Upper lobe of left lung (tissue), 6 donors: ENCODE results near the gene GSTO2. TPM values are rescaled to one million over a fixed set of nuclear protein-coding genes. Genes with fewer than 3 reads are reported as not detected.

Experiments
- ATAC-seq, 2 donors: fragments of 200-7000 bp; cut with Tn5 transposase; one replicate each; pipeline ENCODE4 v1.9.1; 2022; ENCODE audit warnings: mild to moderate bottlenecking in 2 of 2, moderate library complexity in 2 of 2; ENCODE audit not compliant: low FRiP score in 2 of 2
- DNase-seq, 2 donors: peaks; one replicate each; pipeline ENCODE4 v3.0.0-alpha.2; 2019 to 2020
- H3K27ac ChIP-seq, 4 donors: fragments of 200-600 bp; sonication (generic); one replicate each; pipeline ENCODE4 v1.5.1; 2016 to 2019
- H3K27me3 ChIP-seq, 4 donors: fragments of 200-600 bp; sonication (generic); one replicate each; pipeline ENCODE4 v1.5.1; 2017 to 2019
- H3K36me3 ChIP-seq, 4 donors: fragments of 200-600 bp; sonication (generic); one replicate each; pipeline ENCODE4 v1.5.1; 2016 to 2019
- H3K4me1 ChIP-seq, 4 donors: fragments of 200-600 bp; sonication (generic); one replicate each; pipeline ENCODE4 v1.5.1; 2018 to 2019
- H3K4me3 ChIP-seq, 4 donors: fragments of 200-600 bp; sonication (generic); one replicate each; pipeline ENCODE4 v1.5.1; 2017 to 2019; ENCODE audit warnings: mild to moderate bottlenecking in 2 of 4, moderate library complexity in 1 of 4
- H3K9me3 ChIP-seq, 4 donors: fragments of 200-600 bp; sonication (generic); one replicate each; pipeline ENCODE4 v1.5.1; 2018 to 2019
- CTCF ChIP-seq, 6 experiments: fragments of 450-650 bp in 4 of 6; fragments of 200-600 bp in 2 of 6; sonication (generic) in 2 of 6; IDR thresholded peaks; one replicate each; pipeline ENCODE4 v1.5.1; 2016 to 2019; ENCODE audit warnings: antibody characterized with exemption in 6 of 6
- EP300 ChIP-seq, 4 donors: sonication (generic); formaldehyde crosslinking; IDR thresholded peaks; one replicate each; pipeline ENCODE4 v1.5.1; 2017; ENCODE audit warnings: antibody characterized with exemption in 4 of 4, control low read depth in 2 of 4
- POLR2A ChIP-seq, 4 donors: fragments of 450-650 bp; IDR thresholded peaks; one replicate each; pipeline ENCODE4 v1.5.1; 2016 to 2017; ENCODE audit warnings: antibody characterized with exemption in 4 of 4, mild to moderate bottlenecking in 2 of 4
- POLR2AphosphoS5 ChIP-seq, 2 donors: sonication (generic); formaldehyde crosslinking; IDR thresholded peaks; one replicate each; pipeline ENCODE4 v1.5.1; 2017; ENCODE audit warnings: antibody characterized with exemption in 2 of 2
- WGBS, 2 donors: methylation state at CpG; one replicate each; pipeline ENCODE4 v1.1.5; 2017 to 2018; 5-methylcytosine and 5-hydroxymethylcytosine counted together
- total RNA-seq, 6 donors: library from RNA; depleted of rRNA in 4 of 6; stranded (reverse); fragments of >200 nt in 4 of 6; gene quantifications; one replicate each; pipeline versions ENCODE4 v1.1.0 to v1.2.1, GENCODE V29; 2016 to 2021
- donor health status: DM: no; HTN: no; CAD: no; lungs with moderate emphysema.
- donor health status: DM: no; HTN: yes; CAD: no; lungs with severe emphysema.

Gene GSTO2
- total RNA-seq, 6 donors from 2014 or later = 2.8 to 11.2 (median 7.8) TPM

GRCh38 chr10:104273899-104274575 is 5.1 kb downstream of the GSTO2 start:
- no peak for TF ChIP-seq CTCF (IDR thresholded peaks at IDR 0.05)
- TF ChIP-seq EP300 (IDR thresholded peaks at IDR 0.05) = no peak
- TF ChIP-seq POLR2A (IDR thresholded peaks at IDR 0.05) = no peak
- no peak for TF ChIP-seq POLR2AphosphoS5 (IDR thresholded peaks at IDR 0.05)
- DNase-seq (no peak), ATAC-seq (no peak)
- Histone ChIP-seq H3K9me3 (no peaks in the 10 kb centered on the region), H3K36me3 (no peaks in the 10 kb centered on the region), H3K27ac (no peak overlapping the region), H3K4me1 (peaks cover 4 to 14% (median 7%) of the 10 kb centered on the region in 4 donors), H3K27me3 (no peaks in the 10 kb centered on the region), H3K4me3 (no peak overlapping the region)
- 72 to 89% methylated on average over 4 of the region's 4 CpGs for WGBS, 2 donors

GRCh38 chr10:104274762-104275721 is 6.1 kb downstream of the GSTO2 start:
- Histone ChIP-seq H3K36me3 (no peaks in the 10 kb centered on the region), H3K4me3 (peak overlapping the region in 3 of 4 donors; percentile 44 to 53 (median 44)), H3K9me3 (no peaks in the 10 kb centered on the region), H3K27ac (peak overlapping the region in 1 of 4 donors; percentile 43), H3K27me3 (no peaks in the 10 kb centered on the region), H3K4me1 (peaks cover 0 to 8% (median 5%) of the 10 kb centered on the region in 4 donors)
- DNase-seq (peak; percentile 62 to 91), ATAC-seq (peak; percentile 87 to 92)
- TF ChIP-seq EP300 (IDR thresholded peaks at IDR 0.05) = no peak
- peak; percentile 76 to 89 (median 82) for TF ChIP-seq CTCF (IDR thresholded peaks at IDR 0.05)
- WGBS, 2 donors = 20 to 30% methylated on average over 28 to 42 of the region's 42 CpGs

- TF ChIP-seq POLR2AphosphoS5 (IDR thresholded peaks at IDR 0.05) = no peak
- TF ChIP-seq CTCF (IDR thresholded peaks at IDR 0.05) = no peak
- TF ChIP-seq POLR2A (IDR thresholded peaks at IDR 0.05) = no peak
- no peak for TF ChIP-seq EP300 (IDR thresholded peaks at IDR 0.05)
- Histone ChIP-seq H3K36me3 (no peaks in the 10 kb centered on the region), H3K9me3 (no peaks in the 10 kb centered on the region), H3K27me3 (no peaks in the 10 kb centered on the region), H3K27ac (no peak overlapping the region), H3K4me3 (no peak overlapping the region), H3K4me1 (peaks cover 0 to 8% (median 5%) of the 10 kb centered on the region in 4 donors)
- WGBS, 2 donors = 71 to 78% methylated on average over 1 of the region's 1 CpG
- ATAC-seq = no peak
- no peak for DNase-seq
Measured at GRCh38 chr10:104276192-104276591, 7.2 kb downstream of the GSTO2 start.

GRCh38 chr10:104277785-104278184 is 8.8 kb downstream of the GSTO2 start:
- ATAC-seq = no peak

More at GRCh38 chr10:104277785-104278184, 8.8 kb downstream of the GSTO2 start:
- Histone ChIP-seq H3K36me3 (no peaks in the 10 kb centered on the region), H3K4me1 (peaks cover 0 to 8% (median 5%) of the 10 kb centered on the region in 4 donors), H3K9me3 (no peaks in the 10 kb centered on the region), H3K4me3 (no peak overlapping the region), H3K27ac (no peak overlapping the region), H3K27me3 (no peaks in the 10 kb centered on the region)
- WGBS, 2 donors = 41 to 72% methylated on average over 2 of the region's 2 CpGs
- DNase-seq = no peak
- TF ChIP-seq CTCF (IDR thresholded peaks at IDR 0.05) (no peak), POLR2AphosphoS5 (IDR thresholded peaks at IDR 0.05) (no peak), POLR2A (IDR thresholded peaks at IDR 0.05) (no peak), EP300 (IDR thresholded peaks at IDR 0.05) (no peak)
